WTC11 (cell line): ENCODE data around the gene PREX1. TPM values are rescaled to one million over a fixed set of nuclear protein-coding genes. Genes with fewer than 3 reads are reported as not detected.

ENCODE experiments used
- ATAC-seq: fragments of 200-7000 bp; cut with Tn5 transposase; 2 replicates; pipeline ENCODE4 v1.10.0; 2021; ENCODE audit warnings: mild to moderate bottlenecking, moderate library complexity
- CTCF ChIA-PET: fragments of 300-600 bp; sonication (Branson Sonifier 250); formaldehyde crosslinking; loops from one replicate; lab custom pipeline; 2021; ENCODE audit warnings: antibody characterized with exemption; lab: Charles Lee
- POLR2A ChIA-PET: fragments of 350-600 bp; sonication (Branson Sonifier 250); formaldehyde crosslinking; loops from one replicate; lab custom pipeline; 2021; ENCODE audit warnings: antibody characterized with exemption; lab: Charles Lee
- DNase-seq: peaks from one replicate; pipeline ENCODE4 v3.0.0; 2021; ENCODE audit warnings: low spot score
- H3K27ac Mint-ChIP-seq: 2 replicates; pipeline ENCODE4 v1.8.0; 2021; ENCODE audit warnings: mixed read lengths
- H3K27me3 Mint-ChIP-seq: 2 replicates; pipeline ENCODE4 v1.8.0; 2021; ENCODE audit warnings: low read depth, mild to moderate bottlenecking, moderate library complexity, mixed read lengths
- H3K36me3 Mint-ChIP-seq: 2 replicates; pipeline ENCODE4 v1.8.0; 2021; ENCODE audit warnings: mixed read lengths
- H3K4me1 Mint-ChIP-seq: 2 replicates; pipeline ENCODE4 v1.8.0; 2022; ENCODE audit warnings: mixed read lengths
- H3K4me3 Mint-ChIP-seq: 2 replicates; pipeline ENCODE4 v1.8.0; 2021; ENCODE audit warnings: mild to moderate bottlenecking, moderate library complexity, mixed read lengths
- H3K9me3 Mint-ChIP-seq: 2 replicates; pipeline ENCODE4 v1.8.0; 2021; ENCODE audit warnings: mixed read lengths
- AFF4 ChIP-seq: sonication (generic); formaldehyde crosslinking; IDR thresholded peaks from 2 replicates; pipeline ENCODE4 v1.8.1; 2023; ENCODE audit warnings: mild to moderate bottlenecking, missing genetic modification reagents, borderline replicate concordance
- ATF3 ChIP-seq: sonication (generic); formaldehyde crosslinking; conservative IDR thresholded peaks from 2 replicates; pipeline ENCODE4 v1.8.1; 2022; ENCODE audit warnings: mild to moderate bottlenecking, missing genetic modification reagents
- E2F4 ChIP-seq: sonication (generic); formaldehyde crosslinking; IDR thresholded peaks from 2 replicates; pipeline ENCODE4 v1.8.1; 2022; ENCODE audit warnings: low read depth, mild to moderate bottlenecking, moderate library complexity, missing genetic modification reagents, borderline replicate concordance
- E2F5 ChIP-seq: sonication (generic); formaldehyde crosslinking; IDR thresholded peaks from 2 replicates; pipeline ENCODE4 v1.8.1; 2022; ENCODE audit warnings: mild to moderate bottlenecking, moderate library complexity, missing genetic modification reagents
- FOXJ3 ChIP-seq: sonication (generic); formaldehyde crosslinking; IDR thresholded peaks from 2 replicates; pipeline ENCODE4 v1.9.0; 2021; ENCODE audit warnings: missing genetic modification reagents, mild to moderate bottlenecking, borderline replicate concordance
- FOXK1 ChIP-seq: sonication (generic); formaldehyde crosslinking; IDR thresholded peaks from 2 replicates; pipeline ENCODE4 v1.8.0; 2022; ENCODE audit warnings: mild to moderate bottlenecking, moderate library complexity, missing genetic modification reagents
- GTF2I ChIP-seq: fragments of 250-450 bp; sonication (Bioruptor Pico); conservative IDR thresholded peaks from 2 replicates; pipeline ENCODE4 v1.4.0; 2021; ENCODE audit warnings: mild to moderate bottlenecking
- JUN ChIP-seq: sonication (generic); formaldehyde crosslinking; IDR thresholded peaks from 2 replicates; pipeline ENCODE4 v1.8.0; 2023; ENCODE audit warnings: mild to moderate bottlenecking, missing genetic modification reagents
- NFYB ChIP-seq: sonication (generic); formaldehyde crosslinking; conservative IDR thresholded peaks from 2 replicates; pipeline ENCODE4 v1.8.0; 2022; ENCODE audit warnings: low read depth, missing genetic modification reagents
- STAT6 ChIP-seq: sonication (generic); formaldehyde crosslinking; conservative IDR thresholded peaks from 2 replicates; pipeline ENCODE4 v1.8.1; 2023; ENCODE audit warnings: mild to moderate bottlenecking, low read depth, missing genetic modification reagents, moderate library complexity
- TEAD1 ChIP-seq: sonication (generic); formaldehyde crosslinking; IDR thresholded peaks from 2 replicates; pipeline ENCODE4 v1.8.0; 2022; ENCODE audit warnings: mild to moderate bottlenecking, missing genetic modification reagents
- TEAD4 ChIP-seq: sonication (generic); formaldehyde crosslinking; IDR thresholded peaks from 2 replicates; pipeline ENCODE4 v1.8.0; 2022; ENCODE audit warnings: mild to moderate bottlenecking, missing genetic modification reagents
- USF2 ChIP-seq: sonication (generic); formaldehyde crosslinking; IDR thresholded peaks from 2 replicates; pipeline ENCODE4 v1.8.1; 2023; ENCODE audit warnings: mild to moderate bottlenecking, missing genetic modification reagents, moderate library complexity
- ZBTB43 ChIP-seq: sonication (generic); formaldehyde crosslinking; IDR thresholded peaks from 2 replicates; pipeline ENCODE4 v1.8.1; 2023; ENCODE audit warnings: mild to moderate bottlenecking, missing genetic modification reagents
- ZNF219 ChIP-seq: sonication (generic); formaldehyde crosslinking; IDR thresholded peaks from 2 replicates; pipeline ENCODE4 v1.8.0; 2023; ENCODE audit warnings: missing genetic modification reagents, mild to moderate bottlenecking, borderline replicate concordance
- ZNF263 ChIP-seq: sonication (generic); formaldehyde crosslinking; IDR thresholded peaks from 2 replicates; pipeline ENCODE4 v1.8.1; 2022; ENCODE audit warnings: low read depth, mild to moderate bottlenecking, moderate library complexity, missing genetic modification reagents
- ZNF317 ChIP-seq: sonication (generic); formaldehyde crosslinking; IDR thresholded peaks from 2 replicates; pipeline ENCODE4 v1.8.1; 2023; ENCODE audit warnings: low read depth, mild to moderate bottlenecking, moderate library complexity, missing genetic modification reagents, borderline replicate concordance
- ZNF423 ChIP-seq: fragments of 250-450 bp; sonication (Bioruptor Pico); IDR thresholded peaks from 2 replicates; pipeline ENCODE4 v2.1.2; 2022; ENCODE audit warnings: mild to moderate bottlenecking, moderate library complexity
- total RNA-seq: library from RNA; stranded (reverse); gene quantifications from 3 replicates; pipeline ENCODE4 v1.2.3, GENCODE V29; 2021

Gene PREX1
- total RNA-seq, 1 experiment from 2014 or later, result 17.3 TPM

GRCh38 chr20:48582673-48582985 is 245.2 kb downstream of the PREX1 start:
- ChIA-PET POLR2A (no interaction called here), CTCF (interaction anchor here (2.7 kb wide), 1 partner anchor 38 kb away, joined by 11 read pairs; no protein-coding TSS in a partner anchor)
- DNase-seq (no peak), ATAC-seq (no peak)
- peaks cover 12% of the 10 kb centered on the region for H3K9me3 Mint-ChIP-seq
- peaks cover 8% of the 10 kb centered on the region for H3K4me1 Mint-ChIP-seq
- H3K27ac Mint-ChIP-seq, result no peak overlapping the region
- H3K36me3 Mint-ChIP-seq, result peaks cover 6% of the 10 kb centered on the region; the same call in 1 of the 2 replicates
- H3K4me3 Mint-ChIP-seq, result no peak overlapping the region
- H3K27me3 Mint-ChIP-seq, result no peaks in the 10 kb centered on the region; the same call in none of the 2 replicates
- TF ChIP-seq E2F4 (CRISPR knock-in tag), result no peak
- no peak for TF ChIP-seq GTF2I (CRISPR knock-in tag)
- TF ChIP-seq E2F5 (CRISPR knock-in tag), result no peak
- TF ChIP-seq ZNF263, result no peak
- TF ChIP-seq NFYB, result no peak
- TF ChIP-seq ZNF423, result no peak
- TF ChIP-seq FOXJ3 (CRISPR knock-in tag), result no peak
- no peak for TF ChIP-seq ATF3 (CRISPR knock-in tag)
- no peak for TF ChIP-seq TEAD4 (CRISPR knock-in tag)
- TF ChIP-seq FOXK1 (CRISPR knock-in tag), result no peak
- TF ChIP-seq JUN (CRISPR knock-in tag), result no peak
- TF ChIP-seq USF2 (CRISPR knock-in tag), result no peak
- no peak for TF ChIP-seq AFF4 (CRISPR knock-in tag)
- TF ChIP-seq ZBTB43, result no peak
- no peak for TF ChIP-seq ZNF219 (CRISPR knock-in tag)
- no peak for TF ChIP-seq STAT6
- TF ChIP-seq TEAD1 (CRISPR knock-in tag), result no peak
- TF ChIP-seq ZNF317 (CRISPR knock-in tag), result no peak
